GM12864 (cell line): Measurements from ENCODE around the gene BICDL1.

Experiments
- DNase-seq: peaks from one replicate; pipeline ENCODE4 v3.0.0-alpha.2; 2011; ENCODE audit warnings: low read depth
- H3K4me3 ChIP-seq: 2 replicates; pipeline ENCODE4 v1.5.1; 2011; ENCODE audit warnings: mild to moderate bottlenecking, low read depth, low read length, control low read depth
- CTCF ChIP-seq: IDR thresholded peaks from 2 replicates; pipeline ENCODE4 v1.5.1; 2011; ENCODE audit warnings: low read depth, mild to moderate bottlenecking, moderate library complexity, low read length, control low read depth, inconsistent platforms; ENCODE audit errors: missing control alignments

The BICDL1 gene

GRCh38 chr12:120078868-120079267 lies 89.8 kb downstream of the BICDL1 start:
- no peak for TF ChIP-seq CTCF
- no peak for DNase-seq
- no peak overlapping the region for H3K4me3 ChIP-seq

GRCh38 chr12:120079411-120080400 lies 90.7 kb downstream of the BICDL1 start:
- DNase-seq, result no peak
- no peak overlapping the region for H3K4me3 ChIP-seq
- TF ChIP-seq CTCF, result no peak

GRCh38 chr12:120081641-120082040 lies 92.6 kb downstream of the BICDL1 start:
- no peak overlapping the region for H3K4me3 ChIP-seq
- no peak for DNase-seq
- TF ChIP-seq CTCF, result no peak

GRCh38 chr12:120085920-120086645 lies 97.0 kb downstream of the BICDL1 start:
- TF ChIP-seq CTCF, result no peak
- no peak for DNase-seq
- H3K4me3 ChIP-seq, result no peak overlapping the region

- peak overlapping the region; percentile 44 for H3K4me3 ChIP-seq
- TF ChIP-seq CTCF, result peak; percentile 98
- DNase-seq, result peak; percentile 98
Measured at GRCh38 chr12:120086801-120087621, 98.0 kb downstream of the BICDL1 start.

GRCh38 chr12:120089105-120089504 lies 100.1 kb downstream of the BICDL1 start:
- no peak overlapping the region for H3K4me3 ChIP-seq
- no peak for DNase-seq
- no peak for TF ChIP-seq CTCF
